NB4 (cell line): Measurements from ENCODE around the gene RHBDF2.

Source experiments
- DNase-seq: peaks from one replicate; pipeline ENCODE4 v3.0.0; 2010; ENCODE audit warnings: low read depth
- H3K4me3 ChIP-seq: one replicate; pipeline ENCODE4 v1.5.1; 2011; ENCODE audit warnings: mild to moderate bottlenecking, low read depth, low read length, moderate library complexity
- CTCF ChIP-seq: IDR thresholded peaks from one replicate; pipeline ENCODE4 v1.5.1; 2012; ENCODE audit warnings: low read depth, low read length
- MAX ChIP-seq: IDR thresholded peaks from 2 replicates; pipeline ENCODE4 v1.6.1; 2011; ENCODE audit warnings: low read depth, low read length
- MYC ChIP-seq: IDR thresholded peaks from 2 replicates; pipeline ENCODE4 v1.6.1; 2011; ENCODE audit warnings: low read depth, low read length
- POLR2A ChIP-seq: IDR thresholded peaks from 2 replicates; pipeline ENCODE4 v1.6.1; 2011; ENCODE audit warnings: mild to moderate bottlenecking; ENCODE audit not compliant: insufficient read length; ENCODE audit errors: extremely low read depth

RHBDF2 gene

GRCh38 chr17:76428511-76428910 is 72.7 kb downstream of the RHBDF2 start:
- no peak for TF ChIP-seq MYC
- TF ChIP-seq POLR2A: no peak
- no peak for TF ChIP-seq CTCF
- no peak for TF ChIP-seq MAX

DNA sequence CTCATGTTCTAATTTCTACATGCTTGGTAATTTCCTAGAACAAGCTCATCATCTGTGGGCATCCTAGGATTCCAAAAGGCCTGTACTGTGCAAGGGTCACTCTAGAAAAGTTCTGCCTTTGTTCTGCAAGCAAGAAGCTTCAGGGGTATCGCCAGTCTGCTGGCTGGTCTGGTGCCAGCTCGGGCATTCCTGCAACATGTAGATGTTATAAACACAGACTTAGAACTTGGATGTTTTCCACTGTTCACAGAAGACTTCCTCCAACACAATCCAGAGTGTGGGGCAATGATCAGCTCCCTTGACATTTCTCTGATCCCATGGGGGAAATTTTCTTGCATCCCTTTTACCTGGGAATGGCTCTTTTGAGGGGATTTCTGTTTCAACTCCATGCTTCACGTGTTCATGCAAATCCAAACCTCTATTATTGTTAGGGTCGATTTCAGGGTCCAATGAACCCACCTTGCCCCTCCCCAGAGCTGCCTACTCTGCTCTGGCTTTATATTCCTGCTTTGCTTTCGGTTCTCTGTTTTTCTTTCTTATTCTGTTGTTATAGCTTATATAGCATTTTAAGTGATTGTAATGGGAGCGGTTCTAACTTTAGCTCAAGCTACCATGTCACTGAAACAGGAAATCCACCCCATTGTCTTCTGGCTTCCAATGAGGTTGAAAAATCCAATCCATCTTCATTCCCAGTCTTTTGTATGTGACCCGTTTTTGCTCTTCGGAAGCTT is 73.6 kb downstream of the RHBDF2 start:
- DNase-seq: no peak
- no peak for TF ChIP-seq POLR2A
- no peak for TF ChIP-seq MYC
- no peak for TF ChIP-seq MAX
- TF ChIP-seq CTCF: no peak

More at GRCh38 chr17:76428511-76428910, 72.7 kb downstream of the RHBDF2 start:
- DNase-seq: no peak
- no peak overlapping the region for H3K4me3 ChIP-seq

DNA sequence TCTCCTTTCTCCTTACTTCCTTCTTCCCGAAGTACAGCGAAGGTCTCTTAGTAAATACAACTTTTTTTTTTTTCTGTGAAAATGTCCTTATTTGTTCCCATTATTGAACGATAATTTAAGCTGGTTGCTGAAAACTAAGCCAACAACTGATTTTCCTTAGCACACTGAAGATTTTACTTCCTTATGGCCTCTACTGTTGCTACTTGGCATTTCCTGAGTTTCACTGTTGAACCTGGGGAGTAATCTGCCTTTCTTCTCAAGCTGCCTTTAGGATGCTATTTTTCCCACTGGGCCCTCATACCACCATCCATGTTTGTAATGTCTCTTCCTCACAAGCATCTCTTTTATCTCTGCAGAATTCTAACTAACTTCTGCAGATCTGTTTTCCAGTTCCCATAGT is 74.4 kb downstream of the RHBDF2 start:
- TF ChIP-seq MAX (no peak), MYC (no peak), POLR2A (no peak), CTCF (no peak)
- no peak for DNase-seq
- no peak overlapping the region for H3K4me3 ChIP-seq

More for the DNA sequence above, 73.6 kb downstream of the RHBDF2 start:
- no peak overlapping the region for H3K4me3 ChIP-seq

DNA sequence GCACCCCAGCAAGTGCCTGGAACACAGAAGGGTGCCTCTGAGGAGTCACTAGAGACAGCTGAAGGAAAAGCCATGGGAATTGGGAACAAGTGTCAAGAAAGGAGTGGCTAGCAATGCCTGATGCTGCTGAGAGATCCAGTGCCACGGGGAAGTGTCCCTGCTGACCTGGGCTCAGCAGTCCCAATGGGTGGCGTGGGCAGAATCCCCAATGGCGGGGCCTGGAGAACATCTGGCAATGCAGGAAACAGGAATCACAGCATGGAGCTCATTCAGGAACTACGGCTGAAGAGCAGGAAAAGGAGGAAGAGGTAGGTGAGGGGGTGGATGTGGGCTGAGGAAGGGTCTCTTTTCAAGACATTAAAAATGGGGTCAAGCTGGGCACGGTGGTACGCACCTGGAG is 78.4 kb downstream of the RHBDF2 start:
- TF ChIP-seq POLR2A: no peak
- no peak for TF ChIP-seq CTCF
- TF ChIP-seq MAX: no peak
- no peak for TF ChIP-seq MYC
- no peak overlapping the region for H3K4me3 ChIP-seq
- DNase-seq: no peak

GRCh38 chr17:76422406-76422805 is 78.8 kb downstream of the RHBDF2 start:
- DNase-seq: no peak
- no peak for TF ChIP-seq MAX
- TF ChIP-seq POLR2A: no peak
- TF ChIP-seq MYC: no peak
- no peak for TF ChIP-seq CTCF

More at GRCh38 chr17:76422406-76422805, 78.8 kb downstream of the RHBDF2 start:
- no peak overlapping the region for H3K4me3 ChIP-seq
